NCI-H460 (cell line): ENCODE results near the gene NR0B2. TPM values are rescaled to one million over a fixed set of nuclear protein-coding genes. Genes with fewer than 3 reads are reported as not detected.
"Not testable (repeated sequence)": the region's sequence is repeated elsewhere in the genome, so short reads cannot be mapped to it uniquely, and the experiment has no call there.

Experiments used
- DNase-seq: peaks from one replicate; pipeline ENCODE4 v3.0.0-alpha.2; 2016; ENCODE audit warnings: low read depth; ENCODE audit errors: extremely low read depth
- total RNA-seq: library from RNA; depleted of rRNA; stranded (reverse); fragments of >200 nt; shearing (Covaris generic); gene quantifications from 2 replicates; pipeline ENCODE4 v1.2.3, GENCODE V29; 2014

The NR0B2 gene
- total RNA-seq, 1 experiment from 2014 or later: not detected

- DNase-seq: no peak
Measured at GRCh38 chr1:26894263-26894662, 19.5 kb downstream of the NR0B2 start.

DNA sequence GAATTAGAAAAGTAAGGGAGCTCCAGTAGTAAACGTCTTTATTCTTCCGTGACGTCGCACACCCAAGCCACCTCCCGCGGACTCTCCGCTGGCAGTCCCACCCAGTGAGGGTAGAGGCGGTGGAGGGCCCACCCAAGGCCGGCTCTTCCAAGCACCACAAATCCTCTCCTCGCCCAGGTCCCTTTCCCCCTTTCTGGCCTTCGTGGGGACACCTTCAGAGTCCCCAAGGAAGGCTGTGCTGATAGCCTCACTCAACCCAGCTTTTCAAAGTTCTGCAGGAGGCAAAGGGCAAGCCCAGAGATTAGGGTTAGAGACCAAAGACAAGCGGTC is 23.3 kb downstream of the NR0B2 start:
- DNase-seq: no peak

DNA sequence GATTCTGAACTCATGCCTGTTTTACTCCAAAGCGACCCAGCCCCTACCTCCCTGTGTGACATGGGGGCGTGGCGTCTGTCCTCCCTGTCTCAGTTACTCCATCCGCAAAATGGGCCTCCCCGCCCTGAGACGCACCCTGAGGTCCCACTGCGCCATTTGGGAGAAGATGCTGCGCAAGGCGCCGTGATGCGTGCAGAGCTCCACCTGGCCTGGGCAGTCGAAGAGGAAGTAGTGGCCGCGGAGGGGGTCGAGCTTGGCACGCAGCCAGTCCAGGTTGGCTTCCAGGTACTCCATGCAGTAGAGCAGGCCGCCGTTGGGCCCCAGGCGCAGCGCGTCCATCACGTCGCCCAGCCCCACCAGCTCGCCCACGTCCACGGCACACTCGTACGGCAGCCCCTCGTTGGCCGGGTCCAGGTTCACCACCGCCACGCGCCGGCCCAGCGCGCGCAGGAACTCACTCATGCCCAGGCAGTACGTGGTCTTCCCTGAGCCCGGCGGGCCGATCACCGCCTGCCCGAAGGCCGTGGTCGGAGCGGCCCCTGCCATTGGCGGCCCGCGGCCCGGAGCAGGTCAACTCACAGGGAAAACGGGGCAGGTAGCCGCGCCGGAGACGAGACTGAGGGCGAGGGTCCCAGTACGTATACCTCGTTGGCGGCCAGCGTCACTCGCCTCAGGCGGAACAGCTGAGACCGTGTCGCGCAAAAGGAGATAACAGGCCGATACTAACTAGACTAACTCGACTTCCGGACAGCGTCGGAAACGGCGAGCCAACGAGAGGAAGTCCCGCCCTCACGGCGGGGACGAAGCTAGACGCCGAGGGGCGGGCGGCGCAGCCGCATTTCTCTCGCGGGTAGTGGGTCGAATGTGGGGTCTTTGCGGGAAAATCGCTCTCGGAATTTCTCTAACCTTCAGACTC is 24.0 kb downstream of the NR0B2 start, which contains the start of gene GPN2:
Gene GPN2, minus strand, starts transcription at position 733 of the 916 bp plus-strand sequence. Its CDS starts 187 bp downstream, at position 546.
- DNase-seq: peak; percentile 50

DNA sequence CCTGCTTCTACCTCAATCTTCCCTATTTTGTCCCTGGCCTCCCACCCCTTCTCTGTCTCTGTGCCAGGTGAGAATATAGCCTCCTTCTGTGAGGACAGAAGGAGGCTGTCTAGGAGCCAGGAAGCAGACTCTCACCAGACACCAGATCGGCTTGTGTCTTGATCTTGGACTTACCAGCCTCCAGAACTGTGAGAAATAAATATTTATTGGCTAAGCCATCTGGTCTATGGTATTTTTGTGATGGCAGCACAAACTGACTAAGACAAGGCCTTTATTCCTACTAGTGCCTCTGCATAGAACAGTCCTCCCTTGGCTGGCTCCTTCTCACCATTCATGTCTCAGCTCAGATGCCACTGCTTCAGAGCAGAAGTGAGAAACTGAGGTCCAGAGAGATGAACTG is 25.5 kb downstream of the NR0B2 start:
- DNase-seq: no peak

- no peak for DNase-seq
Measured at GRCh38 chr1:26887125-26887524, 26.6 kb downstream of the NR0B2 start.

- no peak for DNase-seq
Measured at GRCh38 chr1:26882696-26883463, 30.9 kb downstream of the NR0B2 start.

DNA sequence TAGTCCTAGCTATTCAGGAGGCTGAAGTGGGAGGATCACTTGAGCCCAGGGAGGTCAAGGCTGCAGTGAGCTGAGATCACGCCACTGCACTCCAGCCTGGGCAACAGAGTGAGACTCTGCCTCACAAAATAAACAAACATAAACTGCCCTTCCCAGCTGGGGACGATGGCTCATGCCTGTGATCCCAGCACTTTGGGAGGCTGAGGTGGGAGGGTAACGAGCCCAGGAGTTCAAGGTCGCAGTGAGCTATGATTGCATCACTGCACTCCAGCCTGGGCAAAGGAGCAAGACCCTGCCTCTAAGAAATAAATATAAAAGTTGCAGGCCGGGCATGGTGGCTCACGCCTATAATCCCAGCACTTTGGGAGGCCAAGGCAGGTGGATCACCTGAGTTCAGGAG is 32.2 kb downstream of the NR0B2 start:
- not testable (repeated sequence) for DNase-seq

DNA sequence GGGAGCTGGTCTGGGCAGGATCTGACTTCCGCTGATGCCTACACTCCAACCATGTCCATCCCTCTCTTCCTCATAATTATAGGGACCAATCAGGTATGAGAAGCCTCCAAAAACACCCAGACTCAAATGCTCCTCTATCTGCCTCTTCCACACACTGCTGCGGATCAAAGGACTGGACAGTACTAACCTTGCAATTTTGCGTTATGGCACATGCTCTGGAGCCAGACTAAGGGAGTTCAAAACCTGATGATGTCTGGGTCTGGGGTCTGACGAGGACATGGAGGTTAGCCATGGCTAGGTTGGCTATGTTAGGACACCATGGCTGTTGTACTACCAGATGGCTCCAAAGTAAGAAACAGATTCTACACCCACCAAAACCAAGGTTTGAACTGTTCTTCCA is 34.0 kb downstream of the NR0B2 start:
- no peak for DNase-seq

GRCh38 chr1:26877326-26877725 is 36.4 kb downstream of the NR0B2 start:
- DNase-seq: no peak

DNA sequence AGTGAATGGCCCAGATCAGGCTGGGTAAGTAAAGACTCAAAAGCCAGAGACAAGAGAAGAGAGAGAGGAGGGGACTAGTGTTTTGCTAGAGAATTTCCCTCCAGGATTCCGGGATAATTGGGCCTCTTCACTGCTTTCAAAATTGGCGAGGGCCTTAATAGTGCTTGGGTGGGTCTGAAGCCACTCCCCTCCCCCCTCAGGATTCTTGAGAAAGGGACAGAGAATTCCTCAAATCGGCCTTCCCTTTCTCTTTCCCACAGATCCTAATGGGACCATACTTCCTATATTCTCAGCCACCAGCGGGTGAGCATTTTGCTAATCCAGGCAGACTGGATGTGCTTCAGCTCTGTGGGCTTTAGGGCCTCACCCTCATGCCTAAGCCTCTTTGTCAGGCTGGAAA is 38.9 kb downstream of the NR0B2 start:
- DNase-seq: no peak

GRCh38 chr1:26873097-26873496 is 40.7 kb downstream of the NR0B2 start:
- DNase-seq: not testable (repeated sequence)

GRCh38 chr1:26864610-26865480 is 48.9 kb downstream of the NR0B2 start:
- DNase-seq: peak; percentile 92

- DNase-seq: no peak
Measured at GRCh38 chr1:26863685-26864077, 50.1 kb downstream of the NR0B2 start.

DNA sequence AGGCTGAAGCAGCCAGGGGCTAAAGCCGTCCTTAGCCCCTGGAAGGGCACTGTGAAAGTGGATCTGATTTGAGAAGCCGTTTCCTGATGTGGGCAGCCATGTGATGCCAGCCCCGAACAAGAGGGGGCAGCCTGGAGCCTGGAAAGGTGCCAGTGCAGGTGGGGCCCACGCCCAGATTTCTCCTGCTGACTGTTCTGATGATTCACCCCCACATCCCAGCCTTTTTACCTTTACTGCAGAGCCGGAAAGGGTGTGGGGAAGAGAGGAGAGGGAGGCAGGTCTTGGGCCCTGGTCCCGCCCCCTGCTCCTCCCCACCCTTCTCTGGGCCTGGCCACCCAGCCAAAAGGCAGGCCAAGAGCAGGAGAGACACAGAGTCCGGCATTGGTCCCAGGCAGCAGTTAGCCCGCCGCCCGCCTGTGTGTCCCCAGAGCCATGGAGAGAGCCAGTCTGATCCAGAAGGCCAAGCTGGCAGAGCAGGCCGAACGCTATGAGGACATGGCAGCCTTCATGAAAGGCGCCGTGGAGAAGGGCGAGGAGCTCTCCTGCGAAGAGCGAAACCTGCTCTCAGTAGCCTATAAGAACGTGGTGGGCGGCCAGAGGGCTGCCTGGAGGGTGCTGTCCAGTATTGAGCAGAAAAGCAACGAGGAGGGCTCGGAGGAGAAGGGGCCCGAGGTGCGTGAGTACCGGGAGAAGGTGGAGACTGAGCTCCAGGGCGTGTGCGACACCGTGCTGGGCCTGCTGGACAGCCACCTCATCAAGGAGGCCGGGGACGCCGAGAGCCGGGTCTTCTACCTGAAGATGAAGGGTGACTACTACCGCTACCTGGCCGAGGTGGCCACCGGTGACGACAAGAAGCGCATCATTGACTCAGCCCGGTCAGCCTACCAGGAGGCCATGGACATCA is 50.7 kb downstream of the NR0B2 start, which contains the start of gene SFN:
Gene SFN, plus strand, starts transcription at position 369 of the 904 bp plus-strand sequence. Its CDS starts 64 bp downstream, at position 433.
- peak; percentile 80 for DNase-seq

- DNase-seq: no peak
Measured at GRCh38 chr1:26861889-26862378, 51.8 kb downstream of the NR0B2 start.
